Effector CD8-positive, alpha-beta T cell (primary cell): Measurements from ENCODE around the gene CTAG1B.
"Not testable (repeated sequence)": the region's sequence is repeated elsewhere in the genome, so short reads cannot be mapped to it uniquely, and the experiment has no call there.

Source experiments
- DNase-seq: peaks from one replicate; lab custom pipeline; 2025; lab: John Stamatoyannopoulos, UW

The CTAG1B gene

GRCh38 chrX:154584585-154585183 lies 34.4 kb downstream of the CTAG1B start, which contains the start of gene CTAG1A:
TSS of gene CTAG1A (plus strand) at chrX:154585133. CDS start at chrX:154585207, 74 bp downstream.
- DNase-seq: not testable (repeated sequence)

- not testable (repeated sequence) for DNase-seq
These were observed 36.1 kb downstream of the CTAG1B start for GRCh38 chrX:154582994-154583393.

- DNase-seq: not testable (repeated sequence)
These were observed 44.0 kb downstream of the CTAG1B start for GRCh38 chrX:154575076-154575475.

GRCh38 chrX:154573061-154573460 lies 46.0 kb downstream of the CTAG1B start:
- not testable (repeated sequence) for DNase-seq

GRCh38 chrX:154570361-154570760 lies 48.7 kb downstream of the CTAG1B start:
- not testable (repeated sequence) for DNase-seq
